GM12878 (cell line): Measurements from ENCODE around the gene CGREF1. TPM values are rescaled to one million over a fixed set of nuclear protein-coding genes. Genes with fewer than 3 reads are reported as not detected.

Experiments used
- ATAC-seq: fragments of 200-7000 bp; cut with Tn5 transposase; 3 replicates; pipeline ENCODE4 v1.9.1; 2020; ENCODE audit warnings: mild to moderate bottlenecking, moderate library complexity
- BruUV-seq: library from RNA; stranded (reverse); fragments of 400-500 nt; replicated peaks from 2 replicates; lab custom pipeline; 2021; lab: Mats Ljungman, UMichigan
- CTCF ChIA-PET: fragments of 300-600 bp; sonication (Branson Sonifier 250); formaldehyde crosslinking; extraction: SDS; loops from one replicate; lab custom pipeline; 2021; ENCODE audit warnings: inconsistent platforms; lab: Yijun Ruan, JAX
- POLR2A ChIA-PET: fragments of 350-600 bp; formaldehyde crosslinking; extraction: SDS; loops from one replicate; lab custom pipeline; 2021; ENCODE audit warnings: inconsistent platforms; lab: Charles Lee
- RAD21 ChIA-PET: fragments of 300-600 bp; sonication (Branson Sonifier 250); formaldehyde crosslinking; loops from one replicate; lab custom pipeline; 2023; ENCODE audit warnings: antibody characterized with exemption; ENCODE audit not compliant: unreplicated experiment; lab: Charles Lee
- SMC1A ChIA-PET: fragments of 300-600 bp; sonication (Branson Sonifier 250); formaldehyde crosslinking; loops from one replicate; lab custom pipeline; 2023; ENCODE audit not compliant: unreplicated experiment, uncharacterized antibody; lab: Charles Lee
- DNase-seq: peaks from one replicate; pipeline ENCODE4 v3.0.0-alpha.2; 2011; ENCODE audit warnings: low read depth, low spot score
- FAIRE-seq: peaks from 3 replicates; lab custom pipeline; 2011; peaks lifted over from hg19 to GRCh38; lab: Jason Lieb, UNC
- H2AFZ ChIP-seq: 2 replicates; pipeline ENCODE4 v1.6.0; 2011; ENCODE audit warnings: low read depth, low read length, control low read depth; ENCODE audit not compliant: control insufficient read depth
- H3K27ac ChIP-seq: 2 replicates; pipeline ENCODE4 v1.5.1; 2011; ENCODE audit warnings: control low read depth; ENCODE audit not compliant: control insufficient read depth, insufficient read depth
- H3K27me3 ChIP-seq, 2 experiments: replicated peaks in 1 of 2; 2 replicates each; pipeline versions ENCODE4 v1.6.0 to v1.6.1; 2011; ENCODE audit warnings: low read length in 1 of 2; ENCODE audit not compliant: control insufficient read depth in 2 of 2, insufficient read depth in 2 of 2
- H3K36me3 ChIP-seq, 2 experiments: 2 replicates each; pipeline ENCODE4 v1.5.1; 2011; ENCODE audit warnings: low read length in 1 of 2; ENCODE audit not compliant: control insufficient read depth in 2 of 2, insufficient read depth in 2 of 2
- H3K4me1 ChIP-seq: 2 replicates; pipeline ENCODE4 v1.6.1; 2011; ENCODE audit warnings: mild to moderate bottlenecking, low read length, moderate library complexity, mixed read lengths; ENCODE audit not compliant: control insufficient read depth, insufficient read depth
- H3K4me2 ChIP-seq: 2 replicates; pipeline ENCODE4 v1.6.0; 2011; ENCODE audit warnings: control low read depth; ENCODE audit not compliant: control insufficient read depth, insufficient read depth
- H3K4me3 ChIP-seq: fragments of 200-600 bp; sonication (generic); 2 replicates; pipeline ENCODE4 v1.5.1; 2016
- H3K79me2 ChIP-seq: 2 replicates; pipeline ENCODE4 v1.6.0; 2011; ENCODE audit warnings: low read length; ENCODE audit not compliant: control insufficient read depth, insufficient read depth
- H3K9ac ChIP-seq: 2 replicates; pipeline ENCODE4 v1.8.0; 2011; ENCODE audit warnings: low read length, control low read depth, mixed read lengths; ENCODE audit not compliant: control insufficient read depth, insufficient read depth
- H3K9me3 ChIP-seq: replicated peaks from 3 replicates; pipeline ENCODE4 v1.5.1; 2011; ENCODE audit warnings: mild to moderate bottlenecking, low read length; ENCODE audit not compliant: control insufficient read depth, insufficient read depth
- H4K20me1 ChIP-seq: 2 replicates; pipeline ENCODE4 v1.6.0; 2011; ENCODE audit not compliant: control insufficient read depth, insufficient read depth
- BHLHE40 ChIP-seq, 2 experiments: fragments of 450-650 bp in 1 of 2; IDR thresholded peaks; 2 replicates each; pipeline ENCODE4 v1.6.1; 2011 to 2017; ENCODE audit warnings: low read depth in 2 of 2, borderline replicate concordance in 1 of 2, improper control_type of control experiment in 1 of 2, low read length in 1 of 2, mild to moderate bottlenecking in 1 of 2
- EGR1 ChIP-seq, 2 experiments: IDR thresholded peaks; 1 replicate in 1 of 2; 2 replicates in 1 of 2; pipeline ENCODE4 v1.6.1; 2011 to 2012; ENCODE audit warnings: low read depth in 2 of 2, low read length in 2 of 2, borderline replicate concordance in 1 of 2, mild to moderate bottlenecking in 1 of 2, moderate library complexity in 1 of 2
- EZH2 ChIP-seq: IDR thresholded peaks from 2 replicates; pipeline ENCODE4 v1.6.1; 2012; ENCODE audit warnings: low read depth, mild to moderate bottlenecking, control low read depth, inconsistent platforms, low read length, borderline replicate concordance; ENCODE audit not compliant: control insufficient read depth
- FOXM1 ChIP-seq: IDR thresholded peaks from 2 replicates; pipeline ENCODE4 v1.6.1; 2012; ENCODE audit warnings: low read depth, mild to moderate bottlenecking, inconsistent platforms, low read length, moderate library complexity
- POLR2A ChIP-seq: IDR thresholded peaks from 2 replicates; pipeline ENCODE4 v1.6.1; 2011; ENCODE audit warnings: low read depth, mild to moderate bottlenecking, low read length
- POLR2AphosphoS2 ChIP-seq: IDR thresholded peaks from 2 replicates; pipeline ENCODE4 v1.6.1; 2011; ENCODE audit warnings: low read depth, mild to moderate bottlenecking, low read length, improper control_type of control experiment, moderate library complexity
- SIX5 ChIP-seq: IDR thresholded peaks from 2 replicates; pipeline ENCODE4 v1.6.1; 2011; ENCODE audit warnings: mild to moderate bottlenecking, low read depth, low read length, moderate library complexity; ENCODE audit not compliant: severe bottlenecking
- SMARCA5 ChIP-seq: fragments of 450-650 bp; IDR thresholded peaks from 2 replicates; pipeline ENCODE4 v1.6.1; 2017; ENCODE audit warnings: mild to moderate bottlenecking
- SUZ12 ChIP-seq: fragments of 200-600 bp; sonication (generic); IDR thresholded peaks from one replicate; pipeline ENCODE4 v1.6.1; 2018; ENCODE audit warnings: antibody characterized with exemption, mild to moderate bottlenecking; ENCODE audit not compliant: unreplicated experiment
- TAF1 ChIP-seq: IDR thresholded peaks from 2 replicates; pipeline ENCODE4 v1.6.1; 2011; ENCODE audit warnings: mild to moderate bottlenecking, low read depth, low read length, borderline replicate concordance
- TCF12 ChIP-seq: IDR thresholded peaks from 2 replicates; pipeline ENCODE4 v1.6.1; 2011; ENCODE audit warnings: low read depth, mild to moderate bottlenecking, low read length
- USF1 ChIP-seq: IDR thresholded peaks from 2 replicates; pipeline ENCODE4 v1.6.1; 2011; ENCODE audit warnings: borderline replicate concordance, low read depth, mild to moderate bottlenecking, moderate library complexity, mixed read lengths, low read length; ENCODE audit not compliant: insufficient read depth; ENCODE audit errors: extremely low read length
- ZNF687 ChIP-seq: fragments of 450-650 bp; IDR thresholded peaks from 2 replicates; pipeline ENCODE4 v1.6.1; 2017; ENCODE audit warnings: mild to moderate bottlenecking, moderate library complexity
- WGBS: methylation state at CpG from one replicate; pipeline ENCODE4 v1.1.6; 2016; ENCODE audit warnings: low lambda C conversion rate; ENCODE audit not compliant: insufficient replicate concordance, insufficient coverage; ENCODE audit errors: missing lambda C conversion rate; 5-methylcytosine and 5-hydroxymethylcytosine counted together
- in situ Hi-C: fragments of 300-500 bp; cut with MboI; formaldehyde crosslinking; loops from 9 replicates; pipeline ENCODE4 v1.14.3; 2018; ENCODE audit warnings: mixed read lengths
- intact Hi-C: fragments of 100-400 bp; cut with micrococcal nuclease; formaldehyde crosslinking; loops from one replicate; pipeline ENCODE4 v1.14.2; 2022; ENCODE audit not compliant: unreplicated experiment
- polyA plus RNA-seq, 11 experiments: library from polyadenylated mRNA; depleted of rRNA in 4 of 11; unstranded in 6 of 11; stranded (reverse) in 5 of 11; fragments of >200 nt; fragmentation: Nextera tagmentation in 4 of 11; fragmentation: Illumina TruSeq in 1 of 11; extraction: Ambion mirVana in 4 of 11; extraction: Trizol in 1 of 11; gene quantifications; 1 replicate in 1 of 11; 2 replicates in 10 of 11; pipeline versions ENCODE4 v1.2.1 to v1.2.3, GENCODE V29; 2011 to 2016; ENCODE audit warnings: inconsistent platforms in 2 of 11, missing spikeins in 2 of 11, low read depth in 1 of 11
- total RNA-seq, 4 experiments: library from RNA; depleted of rRNA in 3 of 4; stranded (reverse); fragments of >200 nt in 3 of 4; fragmentation: Illumina TruSeq in 1 of 4; extraction: Trizol in 1 of 4; gene quantifications; 2 replicates each; pipeline versions ENCODE4 v1.2.1 to v1.2.3, GENCODE V29; 2013 to 2021

CGREF1 gene
- total and polyA plus RNA-seq, 10 of the 15 experiments (the other 5 are each of a cell fraction or from before 2014, with no cell fraction given) = 0.06 to 0.21 TPM; not detected in 8

- TF ChIP-seq EGR1 (IDR thresholded peaks at IDR 0.05; ENCODE audit: borderline replicate concordance in 1 of 2, low read depth in 2 of 2, low read length in 2 of 2) = peak in 1 of 2 experiments; percentile 68; a peak in 2 of 3 replicates
These were observed 46.7 kb downstream of the CGREF1 start (continued) for GRCh38 chr2:27071990-27072830.

- in situ Hi-C loops (no loop called here), intact Hi-C loops (loop anchor here (1.0 kb wide), 1 partner anchor 21 kb away; no protein-coding TSS in a partner anchor)
- ChIA-PET CTCF (interaction anchor here (0.6 to 4.0 kb wide), 5 partner anchors 11 to 45 kb away, joined by 3 to 36 read pairs (median 3); no protein-coding TSS in a partner anchor), RAD21 (interaction anchor here (1.2 to 2.8 kb wide), 4 partner anchors 10 to 30 kb away, joined by 4 to 31 read pairs (median 16); partner anchors contain the start of genes AGBL5 and KHK), POLR2A (interaction anchor here (0.8 to 12.2 kb wide), 9 partner anchors 9 to 103 kb away, joined by 3 to 139 read pairs (median 4); partner anchors contain the start of genes AGBL5, KHK and TMEM214), SMC1A (interaction anchor here (1.0 to 5.4 kb wide), 3 partner anchors 10 to 20 kb away, joined by 3 to 33 read pairs (median 11); partner anchors contain the start of gene AGBL5)
- DNase-seq = no peak
- peaks cover 37% of the 10 kb centered on the region for H3K4me1 ChIP-seq
- peaks cover 2 to 16% of the 10 kb centered on the region in 2 experiments; a peak in 2 of 4 replicates for H3K36me3 ChIP-seq
- peaks cover 32% of the 10 kb centered on the region for H3K79me2 ChIP-seq
- H3K9ac ChIP-seq = peak within 1 kb of the TSS; percentile 96
- no peaks in the 10 kb centered on the region for H3K9me3 ChIP-seq
- H3K4me2 ChIP-seq = peak within 1 kb of the TSS; percentile 95
- peak within 1 kb of the TSS; percentile 85 for H3K4me3 ChIP-seq
- WGBS = 2% methylated on average over 48 of the region's 86 CpGs
- peak within 1 kb of the TSS; percentile 51 for H2AFZ ChIP-seq
- peak within 1 kb of the TSS; percentile 94 for H3K27ac ChIP-seq
- no peaks in the 10 kb centered on the region for H3K27me3 ChIP-seq
- ATAC-seq = peak; percentile 91
- no peaks in the 10 kb centered on the region for H4K20me1 ChIP-seq
- no TSS peak for BruUV-seq
- no peak for FAIRE-seq
- TF ChIP-seq ZNF687 = peak; percentile 76
- peak; percentile 98 for TF ChIP-seq POLR2A
- TF ChIP-seq TCF12 = peak; percentile 96
- TF ChIP-seq USF1 = no peak
- peak; percentile 80 for TF ChIP-seq TAF1
- no peak for TF ChIP-seq EZH2
- TF ChIP-seq BHLHE40 (IDR thresholded peaks at IDR 0.05; ENCODE audit: borderline replicate concordance in 1 of 2, low read depth in 2 of 2, low read length in 1 of 2) = peak in 1 of 2 experiments; percentile 73; a peak in 1 of 4 replicates
- peak; percentile 81 for TF ChIP-seq POLR2AphosphoS2
- TF ChIP-seq SMARCA5 = no peak; the same call in none of the 2 replicates
- no peak for TF ChIP-seq SIX5
- 0 out of 2 replicates have a peak, but pooled peaks have one; percentile 13 for TF ChIP-seq FOXM1
- TF ChIP-seq SUZ12 = no peak
These were observed 47.5 kb downstream of the CGREF1 start, which contains the start of gene OST4 for GRCh38 chr2:27071277-27071989. Gene OST4, minus strand, starts transcription at chr2:27071654.
